ENCODE data around the gene DSCAML1.

The DSCAML1 gene

GRCh38 chr11:117513666-117514065 lies 283.4 kb downstream of the DSCAML1 start:
- DNase-seq, result no peak

DNA sequence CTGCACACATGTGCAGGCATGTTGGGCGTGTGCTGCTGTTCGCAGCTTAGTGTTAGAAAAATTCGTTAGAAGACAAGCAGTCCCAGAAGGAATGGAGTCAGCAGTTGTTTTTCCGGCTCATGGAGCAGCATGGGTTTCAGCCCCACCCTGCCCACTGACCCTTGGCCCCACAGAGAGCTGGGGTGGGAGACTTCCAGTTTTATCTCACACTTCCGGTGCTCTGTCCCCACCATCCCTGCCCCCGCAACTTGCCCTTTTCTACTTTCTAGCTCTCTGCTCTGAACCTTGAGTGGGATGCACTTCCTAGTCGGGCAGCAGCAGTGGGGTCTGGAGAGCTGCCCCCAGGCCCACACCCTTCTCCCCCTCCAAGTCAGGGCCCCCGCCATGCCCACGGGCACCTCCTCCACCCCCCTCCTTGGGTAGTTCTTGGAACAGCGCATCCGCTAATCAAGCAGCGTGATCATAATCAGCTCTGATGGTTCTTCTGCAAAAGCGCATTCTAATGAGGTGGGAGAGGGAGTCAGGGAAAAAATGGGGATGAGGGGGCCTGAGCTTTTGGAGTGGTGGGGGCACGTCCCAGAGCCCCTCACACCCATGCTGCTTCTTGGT lies 285.0 kb downstream of the DSCAML1 start:
- DNase-seq, result no peak

- DNase-seq, result no peak
Observed at GRCh38 chr11:117511483-117511930, 285.5 kb downstream of the DSCAML1 start.

DNA sequence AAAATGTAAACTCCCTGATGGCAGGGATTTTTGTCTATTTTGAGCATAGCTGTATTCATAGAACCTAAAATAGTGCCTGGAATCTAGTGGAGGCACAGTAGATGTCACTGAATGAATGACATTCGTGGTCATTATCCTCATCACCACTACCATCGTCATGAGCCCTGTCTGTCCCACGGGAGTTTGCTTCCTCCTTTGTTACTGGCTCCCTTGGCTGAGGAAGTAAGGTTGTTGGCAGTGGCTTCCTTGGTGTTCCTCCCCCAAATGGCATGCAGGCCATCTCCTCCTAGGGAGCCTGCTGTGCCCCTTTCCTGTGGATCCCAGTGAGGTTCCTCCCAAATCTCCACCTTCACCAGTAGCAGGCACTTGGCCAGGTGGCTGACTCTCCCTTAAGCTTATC lies 286.4 kb downstream of the DSCAML1 start:
- no peak for DNase-seq

DNA sequence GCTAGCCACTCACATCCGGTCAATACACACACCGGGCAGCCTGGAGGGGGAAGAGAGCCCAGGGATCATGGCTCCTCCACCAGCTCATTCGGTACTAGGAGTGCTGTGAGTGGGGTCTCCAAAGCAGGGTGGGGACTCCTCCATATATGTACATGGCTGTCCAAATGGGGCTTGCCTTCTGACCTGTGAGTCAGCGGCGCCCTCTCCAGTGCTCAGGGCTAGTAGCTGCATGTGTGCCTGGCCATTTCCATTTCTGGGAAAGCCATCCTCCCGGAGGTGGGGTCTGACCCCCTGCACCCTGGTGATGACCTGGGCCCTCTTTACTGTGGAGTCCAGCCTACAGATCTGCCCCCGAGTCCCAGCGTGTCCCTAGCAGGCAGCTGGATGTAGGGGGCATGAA lies 287.5 kb downstream of the DSCAML1 start:
- DNase-seq, result no peak

- no peak for DNase-seq
Observed at GRCh38 chr11:117506971-117507370, 290.0 kb downstream of the DSCAML1 start.

- no peak for DNase-seq
Observed at GRCh38 chr11:117505285-117505970, 291.6 kb downstream of the DSCAML1 start.

DNA sequence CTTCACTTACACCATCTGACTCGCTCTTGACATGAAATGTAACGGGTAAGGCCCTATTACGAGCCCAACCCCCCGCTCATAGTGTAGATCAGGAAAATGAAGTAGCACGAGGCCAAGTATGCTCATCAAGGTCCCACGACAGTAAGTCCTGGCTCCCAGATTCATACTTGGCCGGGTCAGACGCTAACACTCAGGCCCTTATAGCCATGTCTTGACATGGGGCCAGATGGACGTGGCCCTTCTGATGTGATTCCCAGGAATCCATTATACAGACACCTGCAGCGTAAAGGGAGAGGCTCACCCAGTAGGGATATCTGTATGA lies 294.3 kb downstream of the DSCAML1 start:
- DNase-seq, result no peak

- no peak for DNase-seq
Observed at GRCh38 chr11:117502015-117502778, 294.8 kb downstream of the DSCAML1 start.

- no peak for DNase-seq
Observed at GRCh38 chr11:117501237-117501898, 295.6 kb downstream of the DSCAML1 start.

- no peak for DNase-seq
Observed at GRCh38 chr11:117498791-117499190, 298.2 kb downstream of the DSCAML1 start.

DNA sequence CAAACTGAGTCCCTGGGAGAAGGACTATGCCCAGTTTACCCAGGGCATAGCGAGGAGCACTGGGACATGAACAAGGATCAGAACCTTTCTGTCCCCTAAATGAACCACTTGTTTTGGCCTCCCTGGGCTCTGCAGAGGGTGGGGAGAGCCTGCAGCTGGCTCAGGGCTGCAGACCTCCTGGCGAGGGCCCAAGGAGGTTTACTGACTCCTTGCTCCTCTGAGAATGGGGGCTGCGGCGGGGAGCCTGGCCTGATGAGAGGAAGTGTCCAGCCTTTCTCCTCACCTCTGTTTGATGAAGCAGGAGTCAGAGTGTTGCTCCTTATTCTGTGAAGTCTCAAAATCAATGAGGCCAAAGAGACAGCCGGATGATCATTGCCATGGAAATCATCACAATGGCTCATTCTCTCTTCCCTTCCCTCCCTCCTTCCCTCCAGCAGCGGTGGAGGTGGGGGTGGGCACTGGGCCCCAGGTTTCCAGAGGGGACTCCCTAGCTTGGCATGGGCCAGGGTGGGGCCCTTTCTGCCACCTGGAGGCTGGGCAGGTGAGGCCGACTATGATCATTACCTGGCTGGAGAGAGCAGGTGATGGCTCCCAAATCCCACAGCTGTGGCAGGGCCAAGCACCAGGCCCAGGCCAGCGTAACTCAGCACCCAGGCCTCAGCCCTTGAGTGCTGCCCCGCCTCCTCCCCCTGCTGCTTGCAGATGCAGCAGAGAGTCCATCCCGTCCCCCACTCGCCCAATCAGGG lies 299.6 kb downstream of the DSCAML1 start:
- no peak for DNase-seq

GRCh38 chr11:117495357-117495756 lies 301.7 kb downstream of the DSCAML1 start:
- DNase-seq, result no peak

GRCh38 chr11:117492578-117493251 lies 304.3 kb downstream of the DSCAML1 start:
- no peak for DNase-seq

- DNase-seq, result no peak
Observed at GRCh38 chr11:117490911-117491310, 306.1 kb downstream of the DSCAML1 start.

DNA sequence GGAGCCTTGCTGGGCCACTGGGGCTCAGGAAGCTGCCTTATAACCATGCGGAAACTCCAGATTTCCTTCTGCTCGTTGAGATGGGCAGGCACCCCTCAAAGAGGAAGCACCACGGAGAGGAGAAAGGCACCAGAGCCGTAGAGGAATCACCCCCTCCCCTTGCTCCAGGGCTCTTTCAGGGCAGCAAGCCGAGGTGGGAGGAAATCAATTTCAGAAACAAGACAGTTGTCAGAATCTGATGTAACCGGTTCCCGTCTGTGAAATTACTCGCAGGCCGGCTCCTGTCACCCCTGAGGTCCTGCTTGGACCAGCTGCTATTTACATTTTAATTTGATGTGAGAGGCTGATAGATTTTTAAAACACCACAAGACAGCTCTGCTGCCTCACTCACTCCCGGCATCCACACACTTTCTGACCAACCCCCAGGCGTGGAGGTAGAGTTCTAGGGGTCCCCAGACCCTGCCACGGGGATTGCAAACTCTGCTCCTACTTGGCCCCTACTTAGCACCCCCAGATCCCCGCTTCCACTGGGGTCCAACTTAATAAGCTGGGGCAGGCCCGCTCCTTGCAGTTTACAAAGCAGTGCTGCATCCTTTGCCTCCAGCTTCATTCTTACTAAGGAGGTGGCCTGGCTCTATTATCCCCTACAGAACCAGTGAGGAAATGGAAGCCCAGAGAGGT lies 306.9 kb downstream of the DSCAML1 start:
- no peak for DNase-seq

DNA sequence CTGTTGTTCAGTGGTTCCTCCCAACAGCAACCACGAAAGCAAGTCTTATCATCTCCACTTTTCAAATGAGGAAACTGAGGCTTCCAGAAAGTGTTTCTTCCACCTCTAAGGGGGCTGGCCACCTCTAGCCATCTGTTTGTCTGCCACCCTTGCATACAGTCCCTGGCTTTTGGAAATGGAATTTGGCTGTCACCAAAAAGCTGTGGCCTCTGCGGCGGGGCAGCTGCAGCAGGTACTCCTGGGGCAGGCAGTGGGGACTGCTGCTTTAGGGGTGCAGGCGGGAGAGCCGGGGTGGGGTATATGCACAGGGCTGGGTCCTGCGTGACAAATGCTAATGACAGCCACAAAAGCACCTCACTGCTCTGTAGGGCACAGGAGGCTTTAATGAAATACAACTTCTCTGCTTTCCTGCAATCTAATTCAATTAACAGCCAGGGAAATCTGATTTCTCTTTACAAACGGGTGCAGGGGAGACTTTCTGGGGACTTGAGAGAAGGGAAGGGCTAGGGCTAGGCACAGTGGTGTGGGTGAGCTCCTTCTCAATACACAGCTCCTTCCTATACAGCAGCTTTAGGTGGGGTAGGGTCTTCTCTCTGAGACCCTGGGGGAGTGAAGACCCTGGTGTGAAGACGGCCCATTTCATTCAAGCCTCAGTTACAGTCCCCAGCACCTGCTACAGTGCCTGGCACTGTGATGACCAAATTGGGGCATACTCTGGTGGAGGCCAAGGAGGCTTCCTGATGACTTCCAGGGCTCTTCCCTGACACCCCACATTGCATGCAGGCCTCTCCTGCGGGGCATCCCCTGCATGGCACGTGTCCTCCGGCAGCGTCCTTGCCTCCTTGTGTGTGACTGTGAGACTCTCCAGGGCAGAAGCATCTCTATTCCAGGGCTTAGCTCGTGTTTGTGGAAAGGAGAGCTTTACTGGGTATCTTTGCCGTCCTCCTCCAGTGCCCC lies 307.7 kb downstream of the DSCAML1 start:
- no peak for DNase-seq

DNA sequence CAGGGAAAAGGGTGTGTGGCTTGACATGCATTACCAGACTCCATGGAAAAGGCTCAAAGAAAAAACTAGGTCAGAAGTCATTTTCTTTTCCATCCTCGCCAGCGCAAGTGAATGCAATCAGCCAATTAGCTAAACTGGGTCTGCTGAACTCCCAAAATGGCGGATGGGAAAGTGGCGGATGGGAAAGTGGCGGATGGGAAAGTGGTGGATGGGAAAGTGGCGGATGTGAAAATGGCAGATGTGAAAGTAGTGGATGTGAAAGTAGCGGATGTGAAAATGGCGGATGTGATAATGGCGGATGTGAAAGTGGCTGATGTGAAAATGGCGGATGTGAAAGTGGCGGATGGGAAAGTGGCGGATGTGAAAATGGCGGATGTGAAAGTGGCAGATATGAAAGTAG lies 311.0 kb downstream of the DSCAML1 start:
- DNase-seq, result no peak

GRCh38 chr11:117484156-117484555 lies 312.9 kb downstream of the DSCAML1 start:
- DNase-seq, result no peak

- DNase-seq, result no peak
Observed at GRCh38 chr11:117483372-117483771, 313.6 kb downstream of the DSCAML1 start.
